KOPT-K1 (cell line): ENCODE measurements around the gene C1GALT1C1.

ENCODE experiments used
- H3K27ac ChIP-seq: fragments of 200-600 bp; sonication (generic); 2 replicates; pipeline ENCODE4 v1.5.1; 2016; ENCODE audit warnings: antibody characterized with exemption, mild to moderate bottlenecking, low read depth, low read length; ENCODE audit not compliant: poor library complexity, severe bottlenecking
- H3K36me3 ChIP-seq: fragments of 200-600 bp; sonication (generic); 2 replicates; pipeline ENCODE4 v1.5.1; 2017; ENCODE audit warnings: antibody characterized with exemption, mild to moderate bottlenecking, low read length, moderate library complexity; ENCODE audit not compliant: insufficient read depth
- H3K9me3 ChIP-seq: fragments of 200-600 bp; sonication (generic); 2 replicates; pipeline ENCODE4 v1.5.1; 2017; ENCODE audit warnings: antibody characterized with exemption, low read length, mild to moderate bottlenecking; ENCODE audit not compliant: insufficient read depth, poor library complexity, severe bottlenecking

Gene C1GALT1C1

DNA sequence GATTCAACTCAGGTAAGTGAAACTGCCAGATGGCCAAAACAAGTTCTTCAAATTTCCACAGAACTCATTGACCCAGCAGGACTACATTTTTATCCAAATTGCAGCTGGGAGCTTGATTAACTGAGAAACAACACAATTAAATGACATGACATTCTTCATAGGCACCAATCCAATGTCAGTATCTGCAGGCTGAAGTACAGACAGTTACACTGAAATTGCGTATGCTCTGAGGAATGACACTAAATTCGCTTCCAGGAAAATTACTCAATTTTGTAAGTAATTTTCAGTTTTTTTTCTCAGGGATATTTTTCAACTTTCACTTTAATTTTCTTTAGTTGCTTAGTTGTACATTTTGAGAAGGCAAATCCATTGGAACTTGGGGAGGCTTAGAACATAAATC lies 4.5 kb downstream of the C1GALT1C1 start:
- Histone ChIP-seq H3K36me3 (no peaks in the 10 kb centered on the region), H3K9me3 (no peaks in the 10 kb centered on the region), H3K27ac (no peak overlapping the region)

DNA sequence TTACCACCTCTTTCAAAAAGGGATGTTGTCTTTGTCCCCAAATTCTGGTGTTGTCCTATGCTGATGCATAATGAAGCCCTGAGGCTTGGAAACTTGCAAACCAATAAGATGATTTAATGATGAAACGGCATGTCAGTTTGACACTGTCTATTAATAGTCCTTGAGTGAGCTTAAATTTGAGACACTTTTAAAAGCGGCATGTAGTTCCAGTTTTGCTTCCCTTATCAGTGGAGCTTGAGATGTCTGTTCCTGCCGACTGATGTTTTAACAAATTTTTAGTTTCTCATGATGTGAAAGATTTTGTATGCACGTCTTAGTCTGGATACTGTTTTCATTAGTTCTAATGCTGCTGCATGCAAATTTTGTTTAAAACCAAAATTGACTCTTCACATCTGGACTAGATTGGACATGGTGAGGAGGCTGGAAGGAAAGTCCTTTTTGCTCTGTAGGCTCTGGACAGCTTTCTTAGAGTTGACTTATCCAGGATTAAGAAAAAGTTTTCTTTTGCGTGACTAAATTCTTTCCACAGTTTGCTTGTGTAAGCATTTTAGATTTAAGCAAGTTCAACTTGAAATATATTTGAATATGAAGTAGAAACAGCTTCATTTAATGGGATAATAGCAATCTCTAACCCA lies 11.7 kb downstream of the C1GALT1C1 start:
- Histone ChIP-seq H3K27ac (no peak overlapping the region), H3K36me3 (peaks cover 50% of the 10 kb centered on the region), H3K9me3 (no peaks in the 10 kb centered on the region)

DNA sequence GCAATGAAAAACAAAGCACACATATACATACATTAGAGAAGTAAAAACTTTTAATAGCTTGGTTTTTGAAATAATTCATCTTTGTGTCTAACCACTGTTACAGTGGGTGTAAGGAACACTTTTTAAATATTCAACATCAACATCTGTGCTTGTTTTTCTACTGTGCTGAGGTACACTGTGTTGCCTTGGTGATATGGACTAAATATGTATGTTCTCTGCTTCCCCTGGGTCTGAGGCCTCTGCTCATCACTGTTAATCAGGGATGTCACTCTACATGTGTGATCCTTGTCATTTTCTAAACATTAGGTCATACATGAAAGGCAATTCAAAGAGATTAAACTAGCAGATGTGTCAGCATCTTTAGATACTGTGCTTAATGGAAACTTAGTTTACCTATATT lies 15.0 kb downstream of the C1GALT1C1 start:
- no peaks in the 10 kb centered on the region for H3K9me3 ChIP-seq
- H3K36me3 ChIP-seq = peaks cover 75% of the 10 kb centered on the region
- no peak overlapping the region for H3K27ac ChIP-seq

DNA sequence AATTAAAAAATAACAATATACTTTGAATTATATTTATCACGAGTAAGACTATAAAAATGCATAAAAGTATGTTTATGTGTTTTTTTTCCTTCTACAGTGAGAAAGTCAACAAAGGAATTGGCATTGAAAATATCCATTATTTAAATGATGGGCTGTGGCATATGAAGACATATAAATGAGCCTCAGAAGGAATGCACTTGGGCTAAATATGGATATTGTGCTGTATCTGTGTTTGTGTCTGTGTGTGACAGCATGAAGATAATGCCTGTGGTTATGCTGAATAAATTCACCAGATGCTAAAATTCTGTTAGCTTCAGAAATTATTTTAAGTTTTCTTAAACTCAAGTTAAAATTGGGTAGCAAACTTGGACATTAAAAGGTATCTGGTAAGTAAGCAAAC lies 17.8 kb downstream of the C1GALT1C1 start:
- Histone ChIP-seq H3K36me3 (peaks cover 80% of the 10 kb centered on the region), H3K9me3 (no peaks in the 10 kb centered on the region), H3K27ac (no peak overlapping the region)

DNA sequence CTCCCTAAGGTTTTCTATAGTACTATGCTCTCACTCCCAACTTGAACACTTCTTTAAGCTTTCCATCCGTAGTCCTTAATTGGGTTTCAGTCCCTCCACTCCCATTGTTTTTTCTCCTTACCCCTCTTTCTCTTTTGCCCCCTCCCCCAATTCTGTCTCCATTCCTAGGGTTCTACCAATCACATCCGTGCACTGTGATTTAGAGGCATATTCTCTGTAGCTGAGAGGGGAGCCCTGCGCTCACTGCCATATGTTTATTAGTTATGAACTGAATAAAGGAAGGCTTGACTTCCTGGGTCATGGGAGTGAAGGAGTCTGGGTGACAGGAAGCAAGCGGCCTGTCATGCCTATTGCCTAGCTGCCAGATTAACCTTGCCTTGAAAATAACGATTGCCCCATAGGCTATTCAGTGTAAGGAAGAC lies 25.5 kb downstream of the C1GALT1C1 start:
- H3K27ac ChIP-seq = peak overlapping the region; percentile 97
- H3K9me3 ChIP-seq = no peaks in the 10 kb centered on the region
- H3K36me3 ChIP-seq = peaks cover 35% of the 10 kb centered on the region

DNA sequence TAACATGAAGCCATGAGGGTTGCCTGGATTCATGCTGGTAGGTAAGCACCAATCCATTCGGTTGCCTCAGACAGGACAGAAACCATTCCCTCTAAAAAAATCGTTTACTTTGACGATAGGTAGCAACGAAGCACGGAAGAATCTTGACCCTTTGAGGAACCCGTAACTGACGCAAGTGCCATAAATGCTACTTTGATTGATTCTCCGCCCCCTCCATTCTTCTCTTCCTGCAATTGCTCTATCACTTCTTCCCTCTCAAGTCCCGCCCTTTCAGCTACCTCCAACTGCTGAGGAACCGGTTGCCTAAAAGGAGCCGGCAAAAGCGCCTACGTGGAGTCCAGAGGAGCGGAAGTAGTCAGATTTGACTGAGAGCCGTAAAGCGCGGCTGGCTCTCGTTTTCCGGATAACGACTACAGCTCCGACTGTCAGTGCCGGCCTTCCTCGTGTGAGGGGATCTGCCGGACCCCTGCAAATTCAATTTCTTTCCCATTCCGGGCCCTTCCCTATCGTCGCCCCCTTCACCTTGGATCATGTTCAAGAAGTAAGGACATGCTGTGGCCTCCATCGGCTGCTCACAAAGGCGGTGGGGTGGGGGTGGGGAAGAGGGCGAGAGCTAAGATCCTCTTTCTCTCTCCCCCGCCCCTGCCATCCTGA lies 26.0 kb downstream of the C1GALT1C1 start, which contains the start of gene MCTS1:
TSS of gene MCTS1 (plus strand) at position 395 of the 654 bp plus-strand sequence. CDS start at position 531, 136 bp downstream.
- Histone ChIP-seq H3K9me3 (no peaks in the 10 kb centered on the region), H3K27ac (peak within 1 kb of the TSS; percentile 97), H3K36me3 (peaks cover 31% of the 10 kb centered on the region)

DNA sequence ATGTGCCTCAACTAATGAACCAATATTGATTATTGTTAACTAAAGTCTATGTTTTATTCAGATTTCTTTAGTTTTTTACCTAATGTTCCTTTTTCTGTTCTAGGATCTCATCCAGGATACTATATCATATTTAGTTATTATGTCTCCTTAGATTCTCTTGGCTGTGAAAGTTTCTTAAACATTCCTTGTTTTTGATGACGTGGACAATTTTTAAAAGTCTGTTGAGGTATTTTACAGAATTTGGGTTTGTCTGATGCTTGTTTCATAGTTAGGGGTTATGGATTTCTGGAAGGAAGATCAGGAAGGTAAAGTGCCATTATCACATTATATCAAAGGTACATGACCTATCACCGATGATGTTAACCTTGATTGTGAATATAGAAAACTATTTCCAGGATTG lies 44.2 kb downstream of the C1GALT1C1 start:
- H3K27ac ChIP-seq = no peak overlapping the region

More for the DNA sequence above, 44.2 kb downstream of the C1GALT1C1 start:
- H3K9me3 ChIP-seq = no peaks in the 10 kb centered on the region
- no peaks in the 10 kb centered on the region for H3K36me3 ChIP-seq
